IMR-90 (cell line): Measurements from ENCODE around the gene SLC44A1. TPM values are rescaled to one million over a fixed set of nuclear protein-coding genes. Genes with fewer than 3 reads are reported as not detected.

Source experiments
- ATAC-seq: fragments of 200-7000 bp; cut with Tn5 transposase; 2 replicates; pipeline ENCODE4 v1.9.1; 2020; ENCODE audit warnings: low read depth, mild to moderate bottlenecking, moderate library complexity
- BruUV-seq: library from RNA; stranded (reverse); fragments of 400-500 nt; replicated peaks from 2 replicates; lab custom pipeline; 2021; lab: Mats Ljungman, UMichigan
- CTCF ChIA-PET: fragments of 300-600 bp; formaldehyde crosslinking; extraction: SDS; loops from one replicate; lab custom pipeline; 2021; ENCODE audit warnings: antibody characterized with exemption; lab: Yijun Ruan, JAX
- POLR2A ChIA-PET: fragments of 300-600 bp; sonication (Branson Sonifier 250); formaldehyde crosslinking; loops from one replicate; lab custom pipeline; 2022; ENCODE audit warnings: antibody characterized with exemption; ENCODE audit not compliant: unreplicated experiment; lab: Charles Lee
- DNase-seq: peaks from one replicate; pipeline ENCODE4 v3.0.0; 2013
- H2AFZ ChIP-seq: replicated peaks from 2 replicates; pipeline ENCODE3; 2013; ENCODE audit warnings: low read length, mild to moderate bottlenecking; ENCODE audit not compliant: poor library complexity
- H2AK5ac ChIP-seq: 2 replicates; pipeline ENCODE4 v1.6.1; 2013; ENCODE audit warnings: low read depth, low read length, inconsistent platforms
- H2AK9ac ChIP-seq: replicated peaks from 2 replicates; pipeline ENCODE3; 2013; ENCODE audit warnings: mild to moderate bottlenecking, low read depth, low read length, moderate library complexity; ENCODE audit not compliant: poor library complexity
- H2BK120ac ChIP-seq: 2 replicates; pipeline ENCODE4 v1.6.1; 2013; ENCODE audit warnings: low read depth, low read length, inconsistent platforms
- H2BK15ac ChIP-seq: 3 replicates; pipeline ENCODE4 v1.6.1; 2013; ENCODE audit warnings: low read depth, low read length, inconsistent platforms
- H2BK20ac ChIP-seq: 2 replicates; pipeline ENCODE4 v1.6.1; 2013; ENCODE audit warnings: low read depth, mild to moderate bottlenecking, inconsistent platforms, low read length, moderate library complexity
- H2BK5ac ChIP-seq: 2 replicates; pipeline ENCODE4 v1.6.1; 2013; ENCODE audit warnings: mild to moderate bottlenecking, low read depth, low read length, inconsistent platforms; ENCODE audit not compliant: poor library complexity, severe bottlenecking
- H3K14ac ChIP-seq: replicated peaks from 2 replicates; pipeline ENCODE4 v1.6.1; 2013; ENCODE audit warnings: low read depth, low read length, inconsistent platforms
- H3K18ac ChIP-seq: 2 replicates; pipeline ENCODE4 v1.6.1; 2013; ENCODE audit warnings: low read depth, low read length, control low read depth
- H3K23ac ChIP-seq: 2 replicates; pipeline ENCODE4 v1.6.1; 2013; ENCODE audit warnings: low read depth, low read length, inconsistent platforms
- H3K27ac ChIP-seq: 2 replicates; pipeline ENCODE4 v1.5.1; 2013; ENCODE audit warnings: mild to moderate bottlenecking, control low read depth, low read length; ENCODE audit not compliant: insufficient read depth
- H3K27me3 ChIP-seq: 2 replicates; pipeline ENCODE4 v1.6.1; 2013; ENCODE audit warnings: low read length; ENCODE audit not compliant: control insufficient read depth, insufficient read depth
- H3K36me3 ChIP-seq: 2 replicates; pipeline ENCODE4 v1.6.1; 2013; ENCODE audit warnings: low read length, mixed read lengths; ENCODE audit not compliant: control insufficient read depth, insufficient read depth
- H3K4ac ChIP-seq: 2 replicates; pipeline ENCODE4 v1.6.1; 2013; ENCODE audit warnings: low read depth, low read length, inconsistent platforms
- H3K4me1 ChIP-seq: 2 replicates; pipeline ENCODE4 v1.6.1; 2013; ENCODE audit warnings: low read length, mixed read lengths; ENCODE audit not compliant: control insufficient read depth, insufficient read depth
- H3K4me2 ChIP-seq: 2 replicates; pipeline ENCODE4 v1.6.1; 2013; ENCODE audit warnings: low read depth, mild to moderate bottlenecking, control low read depth, low read length, moderate library complexity
- H3K4me3 ChIP-seq: 2 replicates; pipeline ENCODE4 v1.5.1; 2013; ENCODE audit warnings: low read depth, mild to moderate bottlenecking, control low read depth, low read length, moderate library complexity; ENCODE audit not compliant: insufficient read depth
- H3K56ac ChIP-seq: 2 replicates; pipeline ENCODE4 v1.6.1; 2013; ENCODE audit warnings: low read length, inconsistent platforms; ENCODE audit not compliant: insufficient read depth; ENCODE audit errors: extremely low read depth
- H3K79me1 ChIP-seq, 2 experiments: 2 replicates each; pipeline ENCODE4 v1.6.1; 2013; ENCODE audit warnings: low read length in 2 of 2, inconsistent platforms in 1 of 2, low read depth in 1 of 2
- H3K9ac ChIP-seq: 2 replicates; pipeline ENCODE4 v1.6.1; 2013; ENCODE audit warnings: low read depth, low read length, control low read depth
- H3K9me1 ChIP-seq: 2 replicates; pipeline ENCODE4 v1.6.1; 2013; ENCODE audit warnings: low read length, inconsistent platforms; ENCODE audit not compliant: insufficient read depth
- H3K9me3 ChIP-seq: 2 replicates; pipeline ENCODE4 v1.6.1; 2013; ENCODE audit warnings: low read length; ENCODE audit not compliant: control insufficient read depth, insufficient read depth
- H4K20me1 ChIP-seq: 2 replicates; pipeline ENCODE4 v1.6.1; 2013; ENCODE audit warnings: low read length, inconsistent platforms; ENCODE audit not compliant: insufficient read depth
- H4K5ac ChIP-seq: 2 replicates; pipeline ENCODE4 v1.6.1; 2013; ENCODE audit warnings: mild to moderate bottlenecking, low read depth, low read length, control low read depth
- H4K8ac ChIP-seq, 2 experiments: 2 replicates each; pipeline ENCODE4 v1.6.1; 2013; ENCODE audit warnings: low read depth in 2 of 2, low read length in 2 of 2, control low read depth in 1 of 2, inconsistent platforms in 1 of 2
- H4K91ac ChIP-seq: 2 replicates; pipeline ENCODE4 v1.6.1; 2013; ENCODE audit warnings: low read depth, low read length, inconsistent platforms; ENCODE audit not compliant: insufficient read depth
- BHLHE40 ChIP-seq: fragments of 150-350 bp; IDR thresholded peaks from 2 replicates; pipeline ENCODE4 v1.6.1; 2016; ENCODE audit warnings: mild to moderate bottlenecking, low read depth, low read length
- CEBPB ChIP-seq: IDR thresholded peaks from 2 replicates; pipeline ENCODE4 v1.6.1; 2012; ENCODE audit warnings: low read depth, low read length, improper control_type of control experiment
- CHD1 ChIP-seq: IDR thresholded peaks from 2 replicates; pipeline ENCODE4 v1.6.1; 2012; ENCODE audit warnings: low read depth, low read length, improper control_type of control experiment
- FOS ChIP-seq: fragments of 150-350 bp; IDR thresholded peaks from 2 replicates; pipeline ENCODE4 v1.6.1; 2016; ENCODE audit warnings: low read depth, low read length
- MXI1 ChIP-seq: IDR thresholded peaks from 2 replicates; pipeline ENCODE4 v1.6.1; 2012; ENCODE audit warnings: low read depth, mild to moderate bottlenecking, low read length, moderate library complexity, borderline replicate concordance
- POLR2A ChIP-seq: IDR thresholded peaks from 2 replicates; pipeline ENCODE4 v1.6.1; 2012; ENCODE audit warnings: mild to moderate bottlenecking, low read depth, low read length
- RAD21 ChIP-seq: IDR thresholded peaks from 2 replicates; pipeline ENCODE4 v1.6.1; 2012; ENCODE audit warnings: low read length, improper control_type of control experiment
- RCOR1 ChIP-seq: IDR thresholded peaks from 2 replicates; pipeline ENCODE4 v1.6.1; 2012; ENCODE audit warnings: mild to moderate bottlenecking, low read length, improper control_type of control experiment; ENCODE audit not compliant: insufficient replicate concordance
- RFX5 ChIP-seq: IDR thresholded peaks from 2 replicates; pipeline ENCODE4 v1.8.0; 2012; ENCODE audit warnings: low read depth, mild to moderate bottlenecking, low read length, moderate library complexity
- SMC3 ChIP-seq: fragments of 150-350 bp; IDR thresholded peaks from 2 replicates; pipeline ENCODE4 v1.6.1; 2016; ENCODE audit warnings: low read depth, mild to moderate bottlenecking, antibody characterized with exemption, low read length, moderate library complexity
- WGBS, 2 experiments: methylation state at CpG; one replicate each; pipeline versions ENCODE4 v1.1.5 to v1.1.7; 2013; ENCODE audit warnings: missing lambda C conversion rate in 2 of 2; ENCODE audit not compliant: insufficient read length in 1 of 2; ENCODE audit errors: extremely low coverage in 2 of 2; 5-methylcytosine and 5-hydroxymethylcytosine counted together
- dilution Hi-C: fragments of 300-500 bp; cut with HindIII; formaldehyde crosslinking; loops from one replicate; pipeline ENCODE4 v1.14.3; 2018; ENCODE audit warnings: low sequenced_read_pairs; ENCODE audit not compliant: unreplicated experiment
- in situ Hi-C: fragments of 300-500 bp; cut with MboI; formaldehyde crosslinking; loops from 3 replicates; pipeline ENCODE4 v1.14.3; 2019; ENCODE audit warnings: low sequenced_read_pairs, inconsistent platforms, mixed read lengths
- intact Hi-C: fragments of 100-400 bp; cut with micrococcal nuclease; formaldehyde crosslinking; loops from 2 replicates; pipeline ENCODE4 v1.10.0; 2022
- polyA plus RNA-seq, 3 experiments: library from polyadenylated mRNA; depleted of rRNA; stranded (reverse); fragments of >200 nt; gene quantifications; 2 replicates each; pipeline ENCODE4 v1.2.3, GENCODE V29; 2012; ENCODE audit warnings: low replicate concordance in 1 of 3
- total RNA-seq: library from RNA; depleted of rRNA; stranded (reverse); fragments of >200 nt; gene quantifications from 2 replicates; pipeline ENCODE4 v1.2.3, GENCODE V29; 2012
- TF ChIP-seq, protein P1 (sequence below): fragments of 150-350 bp; IDR thresholded peaks from 2 replicates; pipeline ENCODE4 v1.6.1; 2017; ENCODE audit warnings: mild to moderate bottlenecking, antibody characterized with exemption, low read length, low read depth
- TF ChIP-seq, protein P2 (sequence below): conservative IDR thresholded peaks from 2 replicates; pipeline ENCODE4 v1.5.1; 2012; ENCODE audit warnings: mild to moderate bottlenecking, low read depth, low read length, improper control_type of control experiment

The SLC44A1 gene
- total and polyA plus RNA-seq, 2 of the 4 experiments (the other 2 are of a cell fraction) = 5.2 to 21.7 TPM

DNA sequence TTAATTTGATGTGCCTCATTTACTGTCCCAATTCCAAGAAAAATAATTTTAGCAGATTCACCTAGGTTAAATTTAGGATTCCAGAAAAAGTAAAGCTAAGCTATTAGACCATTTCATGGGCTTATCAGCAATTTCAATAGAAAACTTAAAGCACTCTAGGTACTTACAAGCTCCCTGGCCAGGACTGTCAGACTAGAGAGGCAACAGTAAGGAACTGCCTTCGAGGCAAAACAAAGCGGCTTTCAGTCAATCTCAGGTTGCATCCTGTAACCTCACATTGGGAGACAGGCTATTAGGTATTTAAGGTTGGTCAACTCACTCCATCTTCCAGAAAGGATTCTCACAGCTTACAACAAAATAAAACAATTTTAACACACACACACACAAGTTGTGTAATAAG, 154.7 kb downstream of the SLC44A1 start:
- Histone ChIP-seq H3K4me3 (no peak overlapping the region), H2BK20ac (no peak overlapping the region), H3K4ac (no peak overlapping the region), H3K4me2 (no peak overlapping the region), H3K9me1 (no peaks in the 10 kb centered on the region), H3K23ac (no peak overlapping the region), H3K27ac (no peak overlapping the region), H2AK9ac (no peak overlapping the region), H3K79me1 (no peaks in the 10 kb centered on the region), H2BK5ac (no peak overlapping the region), H2BK120ac (no peak overlapping the region), H3K36me3 (no peaks in the 10 kb centered on the region), H2BK15ac (no peak overlapping the region), H4K5ac (no peak overlapping the region), H2AFZ (no peak overlapping the region), H4K20me1 (no peaks in the 10 kb centered on the region), H4K8ac (no peak overlapping the region), H3K9me3 (no peaks in the 10 kb centered on the region), H2AK5ac (no peak overlapping the region), H3K56ac (no peak overlapping the region), H3K4me1 (peaks cover 3% of the 10 kb centered on the region), H3K9ac (no peak overlapping the region), H3K27me3 (no peaks in the 10 kb centered on the region), H4K91ac (no peak overlapping the region), H3K14ac (no peak overlapping the region), H3K18ac (no peak overlapping the region)
- no CpG with 5 or more reads among the region's 2 CpGs for WGBS, 2 experiments
- intact Hi-C loops (no loop called here), dilution Hi-C loops (no loop called here), in situ Hi-C loops (loop anchor here (25.0 kb wide), 1 partner anchor 88 kb away; no protein-coding TSS in a partner anchor)
- BruUV-seq = no TSS peak
- ChIA-PET POLR2A (no interaction called here), CTCF (no interaction called here)
- TF ChIP-seq RCOR1 (no peak), SMC3 (no peak), CEBPB (no peak), POLR2A (no peak), CHD1 (no peak), MXI1 (no peak), RFX5 (no peak), FOS (no peak), BHLHE40 (no peak), RAD21 (no peak)
- TF ChIP-seq, protein P1, sequence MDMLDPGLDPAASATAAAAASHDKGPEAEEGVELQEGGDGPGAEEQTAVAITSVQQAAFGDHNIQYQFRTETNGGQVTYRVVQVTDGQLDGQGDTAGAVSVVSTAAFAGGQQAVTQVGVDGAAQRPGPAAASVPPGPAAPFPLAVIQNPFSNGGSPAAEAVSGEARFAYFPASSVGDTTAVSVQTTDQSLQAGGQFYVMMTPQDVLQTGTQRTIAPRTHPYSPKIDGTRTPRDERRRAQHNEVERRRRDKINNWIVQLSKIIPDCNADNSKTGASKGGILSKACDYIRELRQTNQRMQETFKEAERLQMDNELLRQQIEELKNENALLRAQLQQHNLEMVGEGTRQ = no peak
- TF ChIP-seq, protein P2, sequence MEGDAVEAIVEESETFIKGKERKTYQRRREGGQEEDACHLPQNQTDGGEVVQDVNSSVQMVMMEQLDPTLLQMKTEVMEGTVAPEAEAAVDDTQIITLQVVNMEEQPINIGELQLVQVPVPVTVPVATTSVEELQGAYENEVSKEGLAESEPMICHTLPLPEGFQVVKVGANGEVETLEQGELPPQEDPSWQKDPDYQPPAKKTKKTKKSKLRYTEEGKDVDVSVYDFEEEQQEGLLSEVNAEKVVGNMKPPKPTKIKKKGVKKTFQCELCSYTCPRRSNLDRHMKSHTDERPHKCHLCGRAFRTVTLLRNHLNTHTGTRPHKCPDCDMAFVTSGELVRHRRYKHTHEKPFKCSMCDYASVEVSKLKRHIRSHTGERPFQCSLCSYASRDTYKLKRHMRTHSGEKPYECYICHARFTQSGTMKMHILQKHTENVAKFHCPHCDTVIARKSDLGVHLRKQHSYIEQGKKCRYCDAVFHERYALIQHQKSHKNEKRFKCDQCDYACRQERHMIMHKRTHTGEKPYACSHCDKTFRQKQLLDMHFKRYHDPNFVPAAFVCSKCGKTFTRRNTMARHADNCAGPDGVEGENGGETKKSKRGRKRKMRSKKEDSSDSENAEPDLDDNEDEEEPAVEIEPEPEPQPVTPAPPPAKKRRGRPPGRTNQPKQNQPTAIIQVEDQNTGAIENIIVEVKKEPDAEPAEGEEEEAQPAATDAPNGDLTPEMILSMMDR = no peak
- ATAC-seq (no peak), DNase-seq (no peak)
